ENCODE data around the gene WDR18.

Gene WDR18

GRCh38 chr19:947707-948539, 36.2 kb upstream of the WDR18 start:
- no peak overlapping the region for H3K4me3 ChIP-seq (ENCODE audit: low read depth, low read length)
- DNase-seq = peak; percentile 9
- peaks cover 8% of the 10 kb centered on the region for H3K36me3 ChIP-seq
- H3K9me3 ChIP-seq = no peaks in the 10 kb centered on the region
- H3K4me1 ChIP-seq = peaks cover 5% of the 10 kb centered on the region
- no peak for TF ChIP-seq CTCF (IDR thresholded peaks at IDR 0.05; ENCODE audit: low read depth, low read length)
- no peaks in the 10 kb centered on the region for H3K27me3 ChIP-seq

GRCh38 chr19:948842-949496, 35.2 kb upstream of the WDR18 start:
- H3K9me3 ChIP-seq = no peaks in the 10 kb centered on the region
- DNase-seq = peak; percentile 5
- H3K36me3 ChIP-seq = peaks cover 7% of the 10 kb centered on the region; the same call in 1 of the 2 replicates
- TF ChIP-seq CTCF (IDR thresholded peaks at IDR 0.05; ENCODE audit: low read depth, low read length) = no peak
- H3K27me3 ChIP-seq = no peaks in the 10 kb centered on the region
- no peak overlapping the region for H3K4me3 ChIP-seq (ENCODE audit: low read depth, low read length)
- H3K4me1 ChIP-seq = peaks cover 5% of the 10 kb centered on the region

- Histone ChIP-seq H3K36me3 (peaks cover 7% of the 10 kb centered on the region; the same call in 1 of the 2 replicates), H3K4me1 (no peaks in the 10 kb centered on the region), H3K4me3 (ENCODE audit: low read depth, low read length) (no peak overlapping the region), H3K27me3 (no peaks in the 10 kb centered on the region), H3K9me3 (no peaks in the 10 kb centered on the region)
- no peak for TF ChIP-seq CTCF (IDR thresholded peaks at IDR 0.05; ENCODE audit: low read depth, low read length)
- no peak for DNase-seq
Measured at GRCh38 chr19:950352-951066, 33.6 kb upstream of the WDR18 start.

GRCh38 chr19:952049-952679, 32.0 kb upstream of the WDR18 start:
- TF ChIP-seq CTCF (IDR thresholded peaks at IDR 0.05; ENCODE audit: low read depth, low read length) = no peak
- no peaks in the 10 kb centered on the region for H3K9me3 ChIP-seq
- peaks cover 7% of the 10 kb centered on the region for H3K4me1 ChIP-seq
- no peak for DNase-seq
- no peak overlapping the region for H3K4me3 ChIP-seq (ENCODE audit: low read depth, low read length)
- H3K27me3 ChIP-seq = no peaks in the 10 kb centered on the region
- H3K36me3 ChIP-seq = peaks cover 7% of the 10 kb centered on the region; the same call in 1 of the 2 replicates

DNA sequence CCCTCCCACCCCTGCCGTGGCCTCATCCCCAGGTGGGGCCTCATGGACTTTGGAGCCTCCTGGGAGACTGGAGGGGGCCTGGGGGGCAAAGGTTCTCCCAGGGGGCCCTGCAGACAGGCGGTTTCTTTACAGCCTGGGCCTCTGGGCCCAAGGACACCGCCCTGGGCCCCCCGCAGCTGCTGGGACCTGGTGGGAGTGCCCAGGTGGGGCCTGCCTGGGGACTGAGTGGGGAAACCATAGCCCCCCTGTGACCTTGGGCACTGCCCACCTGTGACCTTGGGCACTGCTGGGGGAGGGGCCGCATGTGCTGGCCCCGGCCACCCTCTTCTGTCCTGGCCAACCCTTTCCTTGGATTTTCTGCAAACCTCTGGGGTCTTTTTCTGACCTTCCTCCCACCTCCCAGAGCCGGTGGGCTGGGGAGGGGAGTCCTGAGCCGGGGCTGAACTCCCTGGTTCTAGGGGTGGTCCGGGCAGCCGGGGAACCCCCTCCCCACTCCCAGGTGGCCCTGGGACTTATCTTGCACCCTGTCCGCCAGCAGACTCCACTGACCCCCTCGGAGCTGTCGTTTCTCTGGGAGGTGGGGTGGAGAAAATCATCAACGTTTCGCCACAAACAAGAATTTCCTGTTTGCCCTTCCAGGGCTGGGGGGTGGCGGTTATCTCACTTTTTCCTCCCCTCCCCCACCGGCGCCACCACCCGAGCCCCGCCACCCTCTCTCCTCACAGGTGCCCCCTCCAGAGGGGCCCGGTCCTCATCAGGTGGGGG, 31.3 kb upstream of the WDR18 start:
- H3K9me3 ChIP-seq = no peaks in the 10 kb centered on the region
- no peak overlapping the region for H3K4me3 ChIP-seq (ENCODE audit: low read depth, low read length)
- H3K27me3 ChIP-seq = no peaks in the 10 kb centered on the region
- no peak for TF ChIP-seq CTCF (IDR thresholded peaks at IDR 0.05; ENCODE audit: low read depth, low read length)
- peaks cover 7% of the 10 kb centered on the region for H3K4me1 ChIP-seq
- DNase-seq = no peak
- peaks cover under 1% of the 10 kb centered on the region; the same call in 1 of the 2 replicates for H3K36me3 ChIP-seq
